Testis (tissue), 2 donors: ENCODE results near the gene KHDRBS2.

Experiments
- CTCF ChIP-seq, 3 experiments: fragments of 450-650 bp in 2 of 3; fragments of 200-600 bp in 1 of 3; sonication (generic) in 1 of 3; IDR thresholded peaks; one replicate each; pipeline ENCODE4 v1.5.1; 2016 to 2019; ENCODE audit warnings: antibody characterized with exemption in 3 of 3, mild to moderate bottlenecking in 2 of 3, moderate library complexity in 1 of 3
- POLR2A ChIP-seq: fragments of 450-650 bp; IDR thresholded peaks from one replicate; pipeline ENCODE4 v1.6.1; 2017; ENCODE audit warnings: antibody characterized with exemption, mild to moderate bottlenecking, moderate library complexity

GRCh38 chr6:61688165-61688564 lies 597.9 kb downstream of the KHDRBS2 start:
- TF ChIP-seq CTCF (IDR thresholded peaks at IDR 0.05) (no peak), POLR2A (no peak)
